CD4-positive, alpha-beta T cell treated with Interleukin-2 at 100 ng/mL for 4 hours (primary cell): ENCODE measurements around the gene GRID1.

Source experiments
- DNase-seq: peaks from one replicate; pipeline ENCODE4 v3.0.0-alpha.2; 2020; ENCODE audit warnings: low spot score

The GRID1 gene

DNA sequence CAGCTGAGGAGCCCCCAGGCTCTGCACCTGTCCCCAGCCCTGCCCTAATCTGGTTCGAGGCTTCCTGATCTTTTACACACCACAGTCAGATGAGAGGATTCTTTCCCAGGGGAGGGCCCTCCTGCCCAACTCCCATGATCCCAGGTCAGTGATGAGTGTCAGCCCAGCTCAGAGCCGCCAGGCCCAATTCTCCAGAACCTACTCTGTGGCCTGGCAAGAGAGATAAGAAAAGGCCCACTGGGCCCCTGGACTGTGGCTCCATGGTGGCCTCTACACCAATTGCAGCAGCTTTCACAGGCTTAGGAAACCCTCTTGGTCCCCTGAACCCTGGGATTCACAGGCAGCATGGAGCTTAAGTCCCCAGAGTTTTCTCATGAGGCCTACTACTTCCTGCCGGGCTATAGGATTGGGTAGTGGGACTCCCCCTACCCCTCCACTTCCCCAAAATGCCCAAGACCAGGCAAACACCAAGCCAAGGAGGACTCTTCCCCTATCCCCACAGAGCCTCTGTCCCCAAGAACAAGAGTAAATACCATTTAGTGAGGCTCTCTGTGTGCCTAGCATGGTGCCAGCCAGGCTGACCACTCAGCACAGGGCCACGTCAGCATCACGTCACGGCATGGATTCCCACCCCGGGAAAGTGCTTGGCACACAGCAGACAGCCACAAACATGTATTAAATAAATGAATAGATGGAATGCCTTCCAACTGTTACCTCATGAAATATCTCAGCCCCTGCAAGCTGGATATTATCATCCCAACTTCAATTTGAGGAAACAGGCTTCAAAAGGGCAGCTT lies 100.0 kb downstream of the GRID1 start:
- DNase-seq, result no peak

DNA sequence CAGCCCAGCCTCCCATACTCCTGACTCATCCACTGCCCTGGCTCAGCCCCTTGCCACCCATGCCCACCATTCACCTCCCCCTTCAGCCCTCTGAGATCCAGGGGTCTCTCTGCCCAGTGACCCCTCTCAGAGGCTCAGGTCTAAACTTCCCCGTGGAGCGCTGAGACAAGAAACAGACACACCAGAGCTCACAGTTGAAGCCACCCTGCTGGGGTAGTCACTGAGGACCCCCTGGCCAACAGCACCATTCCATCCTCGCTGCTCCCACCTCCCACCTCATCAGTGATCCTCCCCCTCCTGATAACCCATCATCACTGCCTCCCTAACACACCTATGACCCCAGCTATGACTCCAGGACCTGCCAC lies 100.7 kb downstream of the GRID1 start:
- DNase-seq, result no peak

DNA sequence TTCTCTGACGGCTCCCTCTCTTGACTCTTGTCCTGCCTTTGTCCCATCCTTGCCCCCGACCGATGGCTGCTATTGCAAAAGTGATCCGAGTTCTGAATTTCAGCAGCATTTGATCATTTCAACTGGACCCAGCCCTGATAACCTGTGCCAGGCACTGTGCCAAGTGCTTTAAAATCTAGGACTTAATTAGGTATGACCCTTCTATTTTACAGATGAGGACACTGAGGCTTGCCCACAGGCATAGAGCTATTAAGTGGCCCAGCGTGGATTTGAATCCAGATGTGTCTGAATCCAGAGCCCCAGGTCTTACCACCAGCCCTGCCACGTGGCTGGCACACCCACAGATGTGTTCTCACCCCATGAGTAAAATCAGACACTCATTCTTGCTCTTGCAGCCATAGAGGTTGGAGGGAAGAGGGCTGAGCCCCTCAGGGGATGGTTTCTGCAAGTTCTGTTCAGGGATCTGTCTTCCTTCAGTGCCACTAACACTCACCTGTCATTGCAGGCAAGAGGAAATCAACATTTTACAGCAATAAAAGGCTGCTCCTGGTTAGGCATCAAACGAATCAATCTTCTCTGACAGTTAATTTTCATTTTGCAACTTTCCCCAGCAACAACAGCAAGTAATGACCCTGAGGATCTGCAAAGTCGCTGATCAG lies 101.2 kb downstream of the GRID1 start:
- no peak for DNase-seq

DNA sequence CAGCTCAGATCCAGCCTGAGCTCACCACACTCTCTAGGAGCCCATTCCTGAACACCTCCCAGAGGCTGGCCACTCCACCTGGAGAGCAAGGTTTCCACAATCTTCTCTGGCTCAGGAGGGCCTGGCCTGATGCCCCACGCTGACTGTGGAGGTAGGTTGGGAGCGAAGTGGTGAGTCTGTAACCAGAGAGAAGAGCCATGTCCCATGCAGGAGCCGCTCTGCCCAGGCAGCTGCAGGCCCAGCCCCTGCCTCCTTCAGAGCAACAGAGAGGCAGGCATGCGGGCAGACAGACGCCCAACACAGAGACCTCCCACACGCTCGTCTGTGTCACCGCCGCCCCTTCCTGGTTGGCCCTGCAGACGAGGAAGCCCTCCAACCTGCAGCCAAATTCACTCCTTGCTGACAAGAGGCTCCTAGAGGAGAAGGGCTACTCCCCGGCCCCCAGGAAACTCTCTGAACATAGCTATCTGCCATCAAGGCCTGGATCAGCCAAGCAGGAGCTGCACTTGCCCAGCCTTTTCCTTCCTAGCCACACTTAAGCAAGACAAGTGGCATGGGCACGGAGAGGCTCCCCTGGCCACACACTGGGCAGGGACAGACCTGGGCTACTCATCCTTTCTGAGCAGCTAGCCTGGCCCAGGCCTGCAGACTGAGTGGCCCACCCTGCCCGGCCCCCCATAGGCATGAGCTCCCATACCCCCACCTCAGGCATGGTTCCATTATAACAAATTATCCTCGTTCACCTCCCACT lies 101.9 kb downstream of the GRID1 start:
- no peak for DNase-seq

DNA sequence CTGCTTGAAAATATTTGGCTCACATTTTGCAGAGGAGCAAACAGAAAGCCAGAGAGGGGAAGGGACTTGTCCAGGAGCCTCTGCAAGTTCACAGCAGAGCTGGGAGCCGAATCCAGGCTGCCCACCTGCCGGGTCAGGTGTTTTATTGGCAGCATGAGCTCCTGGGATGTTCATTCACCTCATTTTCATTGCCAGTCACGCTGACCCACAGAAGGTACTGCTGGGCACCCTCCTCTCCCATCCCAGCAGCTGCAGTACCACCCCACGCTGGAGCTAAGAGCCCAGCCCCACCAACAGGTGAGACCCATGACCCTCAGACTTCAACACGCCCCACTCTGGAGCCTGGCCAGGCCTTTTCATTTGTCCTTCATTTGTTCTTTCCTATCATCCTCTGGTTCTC lies 102.7 kb downstream of the GRID1 start:
- no peak for DNase-seq

DNA sequence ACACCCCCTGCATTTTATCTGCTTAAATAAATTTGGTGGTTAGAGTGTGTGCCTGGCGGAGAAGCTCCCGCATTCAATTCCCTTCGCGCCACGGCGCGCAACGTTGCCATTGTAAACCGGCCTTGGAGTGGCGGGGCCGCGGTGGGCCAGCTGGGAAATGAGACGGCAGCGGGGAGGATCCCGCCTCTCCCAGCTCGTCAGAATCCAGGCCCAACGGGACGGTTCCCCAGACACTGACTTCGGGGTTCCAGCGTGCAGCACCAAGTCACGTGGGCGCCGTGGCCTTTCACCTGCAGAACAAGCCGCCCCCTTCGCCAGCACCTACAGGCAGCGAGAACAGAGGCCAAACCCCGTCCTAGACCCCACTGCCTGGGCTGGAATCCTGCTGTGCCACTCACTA lies 103.4 kb downstream of the GRID1 start:
- no peak for DNase-seq

DNA sequence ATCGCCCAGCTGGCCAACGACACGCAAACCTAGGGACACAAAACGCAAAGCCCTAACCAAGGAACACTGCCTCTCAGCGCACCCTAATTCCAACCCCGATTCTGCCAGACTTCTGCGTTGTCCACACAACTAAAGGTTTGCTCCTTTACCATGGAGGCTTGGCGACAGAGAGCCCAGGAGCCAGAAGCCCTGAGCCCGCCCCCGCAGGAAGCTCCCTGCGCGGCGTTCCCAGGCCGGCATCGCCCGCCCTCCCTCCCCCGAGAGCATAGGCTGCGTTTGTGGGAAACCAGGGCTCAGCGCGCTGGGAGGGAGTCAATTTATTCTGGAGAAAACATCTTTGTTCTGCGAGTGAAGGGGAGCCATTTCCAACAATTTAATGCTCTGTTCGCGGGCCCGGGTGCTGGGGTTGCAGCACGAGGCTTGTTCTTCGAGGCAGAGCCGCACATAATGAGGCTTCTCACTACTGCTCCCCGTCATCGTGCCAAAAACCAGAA lies 103.9 kb downstream of the GRID1 start:
- DNase-seq, result no peak

DNA sequence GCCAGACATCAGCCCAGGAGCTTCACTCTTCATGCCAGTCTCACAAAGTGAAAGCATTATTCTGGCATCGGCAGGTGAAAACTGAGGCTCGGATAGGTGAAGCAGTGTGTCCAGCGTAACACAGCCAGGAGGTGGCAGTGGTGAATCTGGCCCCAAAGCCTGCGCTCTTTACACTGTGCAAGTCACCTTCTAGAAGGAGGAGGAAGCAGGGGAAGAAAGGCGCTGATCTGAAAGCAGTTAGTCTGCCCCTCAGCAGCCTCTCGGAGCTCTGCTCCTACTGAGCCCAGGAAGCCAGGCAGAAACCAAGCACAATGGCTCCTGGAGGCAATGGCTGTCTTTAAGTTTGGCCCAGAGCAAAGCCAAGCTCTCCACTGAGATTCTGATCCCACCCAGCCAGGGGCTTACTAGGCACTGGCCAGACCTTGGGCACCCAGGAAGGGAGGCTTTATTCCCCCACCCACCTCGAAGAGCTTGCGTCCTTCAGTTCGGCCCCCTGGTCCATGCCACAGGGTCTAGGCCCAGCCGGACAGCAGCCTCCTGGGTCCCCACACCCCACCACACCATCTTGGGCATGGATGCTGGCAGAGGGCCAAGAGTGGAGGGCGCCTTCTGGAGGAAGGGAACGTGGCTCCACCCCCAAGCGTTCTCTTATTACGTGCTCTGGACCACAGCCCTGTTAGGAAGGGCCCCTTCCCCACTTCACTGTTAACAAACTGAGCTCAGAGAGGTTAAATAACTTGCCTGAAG lies 104.5 kb downstream of the GRID1 start:
- DNase-seq, result no peak

DNA sequence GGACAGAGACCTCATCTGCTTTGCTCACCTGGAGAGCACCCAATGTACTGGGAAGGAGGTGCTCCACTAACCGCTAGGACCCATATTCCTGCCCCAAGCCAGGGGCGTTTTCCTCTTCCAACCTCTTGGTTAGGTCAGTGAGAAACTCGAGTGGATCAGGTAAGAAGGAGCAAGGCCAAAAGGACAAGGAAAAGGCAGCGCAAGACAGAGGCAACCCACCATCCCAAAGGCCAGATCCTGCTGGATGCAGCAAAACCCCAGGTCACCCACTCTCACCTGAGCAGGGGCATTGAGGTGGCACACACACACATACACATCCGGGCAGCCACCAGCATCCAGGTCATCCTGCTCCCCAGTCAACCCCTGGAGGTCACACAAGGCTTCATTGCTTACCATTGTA lies 105.1 kb downstream of the GRID1 start:
- DNase-seq, result no peak

DNA sequence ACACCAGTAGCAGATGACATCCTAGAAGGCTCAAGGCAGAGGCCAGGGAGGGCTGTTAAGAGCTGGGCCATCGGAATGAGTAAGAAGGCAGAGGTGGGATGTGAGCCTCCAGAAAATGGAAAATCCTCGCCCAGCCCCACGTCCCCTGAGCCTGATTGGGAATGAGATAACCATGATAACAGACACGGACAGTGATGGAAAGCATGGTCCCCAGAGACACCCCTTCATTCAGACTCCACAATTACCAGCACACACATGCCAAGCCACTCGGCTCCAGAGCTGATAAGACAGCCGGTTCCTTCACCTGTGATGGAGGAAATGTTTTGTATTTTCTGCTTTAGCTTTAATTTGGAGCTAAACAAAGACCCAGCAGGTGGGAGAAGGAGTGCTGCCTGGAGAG lies 106.0 kb downstream of the GRID1 start:
- no peak for DNase-seq

DNA sequence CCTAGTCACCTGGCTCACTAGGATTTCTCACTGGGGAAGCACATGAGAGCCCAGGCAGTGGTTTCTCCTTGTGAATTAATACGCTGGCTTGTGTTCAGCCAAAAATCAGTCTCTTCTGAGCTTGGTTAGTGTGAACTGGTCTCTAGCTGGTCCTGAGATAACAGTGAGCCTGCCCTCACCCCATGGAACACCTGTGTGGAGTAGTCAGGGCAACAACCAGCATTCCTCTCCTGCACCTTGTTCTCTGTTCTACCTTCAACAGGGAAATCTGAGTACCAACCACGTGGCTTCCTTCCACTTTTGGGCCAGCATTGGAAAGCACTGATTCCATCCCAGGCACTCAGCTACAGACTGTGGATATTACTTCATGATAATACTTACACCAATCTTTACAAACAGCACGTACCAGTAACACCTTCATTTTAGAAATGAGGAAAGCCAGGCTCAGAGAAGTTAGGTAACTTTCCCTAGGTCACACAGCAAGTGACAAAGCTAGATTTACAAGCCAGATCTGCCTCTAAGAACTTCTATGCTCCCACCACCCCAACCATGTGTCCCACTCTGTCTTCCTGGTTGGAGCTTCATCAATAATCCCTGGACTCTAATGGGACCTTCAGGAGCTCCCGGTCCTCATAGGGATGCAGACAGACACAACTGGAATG lies 106.6 kb downstream of the GRID1 start:
- no peak for DNase-seq

DNA sequence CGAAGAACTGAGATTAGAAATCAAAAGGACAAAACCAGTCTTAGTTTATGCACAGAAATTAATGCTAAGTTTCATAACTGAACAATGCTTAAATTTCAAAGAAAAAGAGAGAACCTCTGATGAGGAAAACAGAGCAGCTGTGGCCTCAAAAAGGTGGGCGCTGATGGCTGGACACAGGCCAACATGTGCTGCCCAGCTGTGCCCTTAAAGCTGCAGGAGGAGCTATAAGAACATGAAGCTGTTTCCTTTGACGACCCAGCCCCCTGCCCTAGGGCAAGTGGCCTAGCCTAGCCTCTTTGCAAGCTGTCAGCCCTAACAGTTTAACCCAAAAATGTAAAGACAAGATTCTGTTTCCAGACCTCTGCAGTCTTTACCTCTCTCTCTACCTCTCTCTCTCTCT lies 107.7 kb downstream of the GRID1 start:
- DNase-seq, result no peak

DNA sequence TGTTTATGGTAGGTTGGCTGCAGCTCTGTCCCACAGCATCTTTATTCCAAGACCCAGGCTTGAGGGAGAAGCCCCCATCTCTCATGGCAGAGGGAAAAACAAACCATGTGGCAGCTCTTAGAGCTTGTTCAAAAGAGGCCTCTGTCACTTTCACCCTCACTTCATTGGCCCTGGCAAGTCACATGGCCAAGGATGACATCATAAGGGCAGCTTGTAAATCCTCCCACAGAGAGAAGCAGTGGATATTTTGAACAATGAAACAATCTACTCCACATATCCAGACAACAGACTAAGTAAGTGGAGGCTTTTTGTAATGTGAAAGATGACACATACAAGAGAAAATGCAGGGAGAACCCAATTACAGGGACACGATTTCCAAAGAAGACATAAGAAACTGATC lies 108.1 kb downstream of the GRID1 start:
- DNase-seq, result no peak

DNA sequence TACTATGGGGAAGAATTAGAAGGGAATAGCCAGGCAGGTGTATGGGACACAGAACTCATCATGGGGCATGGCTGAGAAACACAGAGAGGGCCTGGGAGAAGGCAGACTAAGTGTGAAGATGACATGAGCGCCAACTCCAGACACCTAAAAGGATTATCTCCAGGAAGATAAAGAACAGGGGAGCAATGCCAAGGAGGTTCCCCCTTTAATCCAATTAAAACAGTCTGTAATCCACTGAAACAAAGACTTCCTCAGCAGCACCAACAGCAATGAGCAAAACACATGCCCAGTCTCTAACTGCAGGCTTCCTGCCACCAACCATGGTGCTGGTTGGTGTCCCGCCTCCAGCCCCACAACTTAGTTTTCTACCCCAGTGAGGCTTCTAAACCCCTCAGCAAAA lies 108.9 kb downstream of the GRID1 start:
- DNase-seq, result no peak

DNA sequence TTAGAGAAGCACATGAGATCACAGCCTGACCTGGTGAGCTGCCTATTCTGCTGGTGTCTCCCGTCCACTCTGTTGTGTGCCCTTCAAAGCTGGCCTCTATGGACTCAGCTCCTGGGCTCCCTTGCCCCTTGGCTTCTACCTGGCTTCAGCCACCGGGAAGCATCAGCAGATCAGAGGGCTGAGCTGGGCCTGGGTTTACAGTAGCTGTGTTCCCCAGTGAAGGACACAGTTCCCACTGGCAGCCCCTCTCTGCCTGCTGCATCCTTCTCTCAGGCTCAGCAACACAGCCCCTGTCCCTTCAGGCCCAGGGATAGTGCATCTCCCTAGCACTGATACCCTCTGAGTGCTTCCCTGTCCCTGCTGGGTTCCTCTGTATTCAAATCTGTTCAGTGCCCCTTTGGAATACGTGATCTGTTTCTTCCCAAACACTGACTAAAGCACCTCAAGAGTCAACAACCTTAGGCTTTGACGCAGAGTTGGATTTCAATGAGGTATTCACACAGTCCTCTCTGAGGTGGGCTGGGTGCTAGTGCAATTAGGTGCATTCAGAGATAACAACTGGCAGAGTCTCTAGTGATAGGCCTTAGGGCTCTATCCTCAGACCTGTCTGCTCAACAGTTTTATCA lies 109.8 kb downstream of the GRID1 start:
- DNase-seq, result no peak

DNA sequence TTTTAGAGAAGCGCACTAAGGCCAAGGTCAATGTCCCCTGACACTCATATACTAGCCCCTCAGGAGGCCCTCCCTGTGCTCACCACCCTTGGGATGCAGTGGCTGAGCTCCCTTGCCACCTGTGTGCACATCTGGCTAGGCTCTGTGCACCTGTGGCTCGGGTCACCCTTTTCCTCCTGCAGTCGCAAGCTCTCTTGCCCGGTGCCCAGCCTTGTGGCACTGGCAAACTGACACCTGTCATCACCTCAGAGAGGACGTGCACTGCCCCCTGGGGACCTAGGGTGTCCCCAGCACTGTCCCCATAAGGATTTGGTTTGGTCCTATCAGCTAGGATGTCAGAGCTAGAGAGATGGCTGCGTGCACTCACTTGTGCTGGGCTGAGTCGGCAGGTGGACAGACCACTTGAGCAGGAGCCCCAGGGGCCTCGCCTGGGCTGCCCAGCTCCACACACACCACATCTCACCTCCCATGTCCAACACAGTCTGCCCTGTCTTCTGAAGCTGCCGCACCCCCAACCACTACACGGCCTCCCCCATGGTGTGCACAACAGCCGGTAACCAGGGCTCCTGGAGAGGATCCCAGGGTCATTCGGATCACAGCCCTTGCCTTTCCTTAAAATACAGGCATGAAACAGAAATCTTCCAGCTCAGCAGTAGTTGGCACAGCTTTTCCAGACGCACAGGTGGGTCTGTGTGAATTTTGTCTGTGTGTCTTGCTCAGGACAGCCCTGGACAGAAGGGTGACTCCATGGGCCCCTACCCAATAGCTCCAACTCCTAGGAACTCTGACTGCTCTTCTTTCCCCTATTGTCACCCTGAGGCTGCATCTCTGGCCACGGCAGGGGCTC lies 111.0 kb downstream of the GRID1 start:
- DNase-seq, result no peak

DNA sequence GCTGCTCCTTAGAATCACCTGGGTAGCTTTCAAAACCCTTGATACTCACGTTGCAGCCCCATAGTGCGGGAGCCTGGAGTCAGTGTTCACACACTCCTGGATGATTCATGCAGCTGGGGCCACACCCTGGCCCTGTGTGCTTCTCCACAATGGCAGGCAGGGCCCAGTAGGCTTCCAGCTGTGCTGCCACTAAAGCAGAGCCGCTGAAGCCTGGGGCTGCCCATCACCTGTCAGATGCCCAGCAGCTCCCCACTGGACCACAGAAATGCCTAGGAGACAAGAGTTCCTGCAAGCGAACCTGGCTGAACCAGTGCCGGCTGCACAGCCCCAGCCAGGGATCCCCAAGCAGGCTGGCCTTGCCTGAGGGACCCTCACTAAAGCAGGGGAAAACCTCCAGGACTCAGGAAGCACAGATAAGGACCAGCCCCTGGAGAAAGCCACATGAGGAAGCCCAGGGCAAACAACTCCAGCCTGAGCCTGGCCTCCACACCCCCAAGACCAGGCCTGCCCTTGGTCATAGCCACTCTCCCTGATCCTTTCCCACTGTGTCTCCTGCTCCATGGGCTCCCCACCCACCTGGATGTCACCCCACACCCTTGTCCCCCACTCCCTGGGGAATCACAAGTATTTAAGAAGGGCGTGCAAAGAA lies 111.9 kb downstream of the GRID1 start:
- DNase-seq, result no peak

DNA sequence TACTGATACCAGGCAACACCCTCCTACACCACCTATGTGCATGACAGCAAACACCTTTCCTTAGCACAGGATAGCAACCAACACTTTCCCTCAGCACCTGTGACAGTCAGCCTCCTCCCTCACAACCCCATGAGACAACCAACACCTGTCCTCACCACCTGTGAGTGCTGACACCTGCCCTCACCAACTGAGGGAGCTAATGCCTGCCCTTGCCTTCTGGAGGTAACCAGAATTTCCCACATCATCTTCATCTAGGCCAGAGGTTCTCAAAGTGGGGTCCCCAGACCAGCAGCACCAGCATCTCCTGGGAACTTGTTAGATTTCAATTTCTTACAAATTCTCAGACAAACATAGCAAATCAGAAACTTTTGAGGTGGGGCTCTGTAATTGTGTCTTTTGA lies 112.5 kb downstream of the GRID1 start:
- DNase-seq, result no peak

DNA sequence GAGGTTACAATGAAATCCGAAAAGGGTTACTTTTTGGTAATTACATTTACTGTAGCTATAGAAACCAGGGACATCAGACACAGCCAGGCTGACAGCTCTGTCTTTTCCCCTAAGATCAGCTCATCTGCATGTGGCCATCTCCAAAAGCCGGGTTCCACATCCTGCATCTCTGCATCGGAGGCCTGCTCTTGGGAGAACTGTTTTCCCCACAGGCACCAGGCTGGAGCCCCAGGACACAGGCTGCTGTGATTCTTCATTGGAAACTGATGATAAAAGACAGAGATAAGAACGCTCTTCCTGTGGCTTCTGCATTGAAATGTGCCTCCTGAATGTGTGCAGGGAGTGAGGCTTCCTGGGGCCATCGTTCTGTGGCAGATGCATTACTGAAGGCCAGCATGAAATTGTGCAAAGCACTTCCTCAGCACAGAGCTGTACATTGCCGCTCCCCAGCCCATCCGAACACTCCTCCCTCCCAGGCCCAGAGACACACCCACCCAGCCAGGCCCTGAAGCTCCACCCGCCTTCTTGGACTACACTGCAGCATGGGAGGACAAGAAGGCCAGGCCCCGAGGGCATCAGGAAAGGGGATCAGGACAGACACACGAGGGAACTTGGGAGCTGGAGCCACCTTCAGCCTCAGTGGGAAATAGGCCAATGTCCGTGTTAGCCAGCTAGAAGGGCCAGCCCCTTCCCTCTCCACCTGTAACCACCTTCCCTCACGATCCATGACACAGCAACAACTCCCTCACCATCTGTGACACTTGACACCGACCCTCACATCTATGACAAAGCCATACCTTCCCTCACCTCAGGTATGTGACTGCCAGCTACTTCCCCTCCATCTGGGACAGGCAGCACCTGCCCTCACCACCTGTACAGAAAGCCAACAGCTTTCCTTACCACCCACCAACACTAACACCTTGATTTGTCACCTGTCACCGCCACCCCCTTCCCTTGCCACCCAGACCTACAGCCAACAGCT lies 113.2 kb downstream of the GRID1 start:
- DNase-seq, result no peak
